ENCODE measurements around the gene CCDC187.

CCDC187 gene

DNA sequence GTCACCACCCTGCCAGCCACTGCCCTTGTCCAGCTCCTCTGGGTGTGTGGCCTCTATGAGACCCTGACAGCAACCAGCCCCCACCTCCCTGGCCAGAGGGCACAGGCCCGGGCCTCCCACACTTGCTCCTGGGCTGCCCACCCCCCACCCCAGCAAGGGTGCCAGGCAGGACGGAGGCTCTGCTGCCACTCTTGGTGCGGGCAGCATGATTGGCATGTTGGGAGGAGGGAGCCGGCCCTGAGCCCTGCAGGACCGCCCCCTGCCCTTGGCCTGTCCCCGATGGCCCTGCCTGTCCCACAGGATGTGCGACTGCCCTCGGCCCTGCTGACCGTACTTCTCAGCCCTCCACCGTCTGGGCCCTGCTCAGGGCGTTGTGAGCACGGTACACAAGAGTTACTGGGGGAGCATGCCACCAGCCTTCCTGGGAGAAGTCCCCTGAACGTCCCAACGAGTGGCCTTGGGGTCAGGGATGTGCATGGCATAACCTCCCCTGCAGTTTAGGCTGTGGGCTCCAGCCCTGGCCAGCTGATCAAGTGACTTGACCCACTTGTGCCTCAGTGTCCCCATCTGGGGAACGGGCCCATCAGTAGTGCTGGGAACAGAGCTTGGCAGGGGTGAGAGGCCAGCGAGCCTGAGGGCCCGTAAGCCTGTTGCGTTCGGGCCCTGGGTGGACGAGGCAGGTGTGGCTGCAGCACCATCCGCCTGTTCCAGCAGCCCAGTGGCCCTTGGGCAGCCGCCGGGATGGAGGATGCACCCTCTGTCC is 39.4 kb upstream of the CCDC187 start:
- Mint-ChIP-seq H3K4me1 (ENCODE audit: low read depth) (no peaks in the 10 kb centered on the region), H3K27me3 (ENCODE audit: low read depth) (no peaks in the 10 kb centered on the region), H3K4me3 (no peak overlapping the region), H3K36me3 (ENCODE audit: low read depth) (no peaks in the 10 kb centered on the region), H3K9me3 (no peaks in the 10 kb centered on the region), H3K27ac (no peak overlapping the region)
- DNase-seq (ENCODE audit: low spot score) = no peak

DNA sequence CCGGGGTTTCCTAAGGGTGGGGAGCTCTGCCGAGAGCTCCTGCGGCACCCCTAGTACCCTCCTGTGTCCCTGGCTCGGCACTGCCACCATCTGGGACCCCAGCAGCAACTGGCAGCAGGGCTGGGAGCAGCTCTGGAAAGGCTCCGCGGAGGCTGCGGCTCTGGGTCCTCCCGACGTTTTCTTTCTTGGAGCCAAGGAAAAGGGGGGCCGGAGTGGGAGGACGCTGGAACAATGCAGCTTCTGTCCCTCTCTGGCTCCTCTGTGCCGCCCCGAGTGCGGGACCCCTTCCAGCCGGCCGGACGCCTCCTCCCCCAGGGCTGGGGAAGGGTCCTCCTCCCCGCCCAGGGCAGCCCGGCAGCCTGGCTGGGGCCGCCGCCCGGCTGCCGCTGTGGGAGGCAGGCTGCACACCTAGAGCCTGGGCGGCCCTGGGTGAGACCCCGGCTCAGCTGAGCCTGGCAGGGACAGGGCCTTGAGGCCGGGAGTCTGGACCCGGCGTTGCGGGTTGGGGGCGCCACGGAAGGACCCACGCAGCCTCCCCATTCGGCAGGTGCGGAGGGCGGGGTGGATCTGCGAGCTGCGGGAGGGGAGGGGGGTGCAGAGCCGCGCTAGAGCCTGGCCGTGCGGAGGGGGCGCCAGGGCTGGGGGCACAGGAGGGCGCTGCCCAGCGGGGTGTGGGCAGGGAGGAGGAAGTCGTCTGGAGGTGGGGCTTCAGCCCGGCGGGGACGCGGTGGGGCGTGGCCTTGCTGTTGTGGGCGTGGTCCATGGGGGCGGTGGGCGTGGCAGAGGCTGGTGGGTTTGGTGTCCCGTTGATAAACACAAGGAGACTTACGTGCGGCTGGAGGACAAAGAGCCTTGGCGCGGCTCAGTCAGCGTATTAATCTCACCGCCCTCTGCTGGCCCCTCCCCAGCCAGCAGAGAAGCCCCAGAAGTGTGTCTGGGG is 38.6 kb upstream of the CCDC187 start:
- H3K27ac Mint-ChIP-seq = no peak overlapping the region
- H3K27me3 Mint-ChIP-seq (ENCODE audit: low read depth) = no peaks in the 10 kb centered on the region
- H3K4me3 Mint-ChIP-seq = no peak overlapping the region
- peak; percentile 60 for DNase-seq (ENCODE audit: low spot score)
- no peaks in the 10 kb centered on the region for H3K9me3 Mint-ChIP-seq
- no peaks in the 10 kb centered on the region for H3K36me3 Mint-ChIP-seq (ENCODE audit: low read depth)
- H3K4me1 Mint-ChIP-seq (ENCODE audit: low read depth) = no peaks in the 10 kb centered on the region

DNA sequence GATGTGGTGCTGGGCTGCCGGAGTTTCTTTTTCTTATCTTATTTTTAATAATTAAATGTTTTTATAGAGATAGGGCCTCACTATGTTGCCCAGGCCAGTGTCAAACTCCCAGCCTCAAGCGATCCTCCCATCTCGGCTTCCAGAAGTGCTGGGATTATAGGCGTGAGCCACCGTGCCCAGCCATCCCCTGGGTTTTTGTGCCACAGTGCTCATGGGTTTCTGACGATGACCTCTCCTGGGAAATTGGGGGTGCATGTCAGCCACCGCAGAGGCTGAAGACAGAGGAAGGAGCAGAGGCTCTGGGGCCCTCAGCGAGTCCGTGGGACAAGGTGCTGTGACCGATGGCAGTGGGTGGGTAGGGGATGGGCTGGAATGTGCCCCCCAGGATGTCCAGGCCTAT is 37.9 kb upstream of the CCDC187 start:
- DNase-seq (ENCODE audit: low spot score) = no peak
- Mint-ChIP-seq H3K36me3 (ENCODE audit: low read depth) (no peaks in the 10 kb centered on the region), H3K4me3 (no peak overlapping the region), H3K9me3 (no peaks in the 10 kb centered on the region), H3K4me1 (ENCODE audit: low read depth) (no peaks in the 10 kb centered on the region), H3K27ac (no peak overlapping the region), H3K27me3 (ENCODE audit: low read depth) (no peaks in the 10 kb centered on the region)

- Mint-ChIP-seq H3K36me3 (ENCODE audit: low read depth) (no peaks in the 10 kb centered on the region), H3K9me3 (no peaks in the 10 kb centered on the region), H3K27me3 (ENCODE audit: low read depth) (no peaks in the 10 kb centered on the region), H3K27ac (no peak overlapping the region), H3K4me3 (no peak overlapping the region), H3K4me1 (ENCODE audit: low read depth) (no peaks in the 10 kb centered on the region)
- DNase-seq (ENCODE audit: low spot score) = no peak
These were observed 37.3 kb upstream of the CCDC187 start for GRCh38 chr9:136341042-136341655.

GRCh38 chr9:136340356-136341041 is 36.6 kb upstream of the CCDC187 start:
- H3K9me3 Mint-ChIP-seq = no peaks in the 10 kb centered on the region
- H3K27ac Mint-ChIP-seq = no peak overlapping the region
- no peaks in the 10 kb centered on the region for H3K36me3 Mint-ChIP-seq (ENCODE audit: low read depth)
- DNase-seq (ENCODE audit: low spot score) = no peak
- no peaks in the 10 kb centered on the region for H3K27me3 Mint-ChIP-seq (ENCODE audit: low read depth)
- H3K4me1 Mint-ChIP-seq (ENCODE audit: low read depth) = no peaks in the 10 kb centered on the region
- no peak overlapping the region for H3K4me3 Mint-ChIP-seq

GRCh38 chr9:136339958-136340310 is 36.0 kb upstream of the CCDC187 start:
- Mint-ChIP-seq H3K4me1 (ENCODE audit: low read depth) (no peaks in the 10 kb centered on the region), H3K27ac (no peak overlapping the region), H3K27me3 (ENCODE audit: low read depth) (no peaks in the 10 kb centered on the region), H3K9me3 (no peaks in the 10 kb centered on the region), H3K36me3 (ENCODE audit: low read depth) (no peaks in the 10 kb centered on the region), H3K4me3 (no peak overlapping the region)
- no peak for DNase-seq (ENCODE audit: low spot score)

GRCh38 chr9:136339173-136339957 is 35.5 kb upstream of the CCDC187 start:
- Mint-ChIP-seq H3K27ac (no peak overlapping the region), H3K4me3 (no peak overlapping the region), H3K4me1 (ENCODE audit: low read depth) (no peaks in the 10 kb centered on the region), H3K9me3 (no peaks in the 10 kb centered on the region), H3K36me3 (ENCODE audit: low read depth) (no peaks in the 10 kb centered on the region), H3K27me3 (ENCODE audit: low read depth) (no peaks in the 10 kb centered on the region)
- no peak for DNase-seq (ENCODE audit: low spot score)

DNA sequence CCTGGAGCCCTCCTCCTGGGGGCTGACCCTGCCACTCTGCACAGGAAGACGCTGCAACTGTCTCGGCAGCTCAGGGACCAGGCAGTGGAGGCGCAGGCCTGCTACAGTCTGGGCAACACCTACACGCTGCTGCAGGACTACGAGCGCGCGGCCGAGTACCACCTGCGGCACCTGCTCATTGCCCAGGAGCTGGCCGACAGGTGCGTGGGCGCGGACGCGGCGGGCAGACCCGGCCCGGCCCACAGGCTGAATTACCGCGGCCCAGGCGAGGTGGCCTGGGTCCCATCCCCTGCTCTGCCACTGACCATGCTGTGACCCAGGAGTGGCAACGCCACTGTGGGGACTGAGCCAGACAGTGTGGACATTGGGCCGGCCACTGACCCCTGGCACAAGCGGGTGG is 34.6 kb upstream of the CCDC187 start:
- Mint-ChIP-seq H3K4me1 (ENCODE audit: low read depth) (no peaks in the 10 kb centered on the region), H3K27me3 (ENCODE audit: low read depth) (no peaks in the 10 kb centered on the region), H3K36me3 (ENCODE audit: low read depth) (no peaks in the 10 kb centered on the region), H3K9me3 (no peaks in the 10 kb centered on the region), H3K4me3 (no peak overlapping the region), H3K27ac (no peak overlapping the region)
- DNase-seq (ENCODE audit: low spot score) = no peak

- Mint-ChIP-seq H3K27ac (no peak overlapping the region), H3K9me3 (no peaks in the 10 kb centered on the region), H3K27me3 (ENCODE audit: low read depth) (no peaks in the 10 kb centered on the region), H3K36me3 (ENCODE audit: low read depth) (no peaks in the 10 kb centered on the region), H3K4me1 (ENCODE audit: low read depth) (no peaks in the 10 kb centered on the region), H3K4me3 (no peak overlapping the region)
- DNase-seq (ENCODE audit: low spot score) = no peak
These were observed 33.8 kb upstream of the CCDC187 start for GRCh38 chr9:136337416-136338395.

DNA sequence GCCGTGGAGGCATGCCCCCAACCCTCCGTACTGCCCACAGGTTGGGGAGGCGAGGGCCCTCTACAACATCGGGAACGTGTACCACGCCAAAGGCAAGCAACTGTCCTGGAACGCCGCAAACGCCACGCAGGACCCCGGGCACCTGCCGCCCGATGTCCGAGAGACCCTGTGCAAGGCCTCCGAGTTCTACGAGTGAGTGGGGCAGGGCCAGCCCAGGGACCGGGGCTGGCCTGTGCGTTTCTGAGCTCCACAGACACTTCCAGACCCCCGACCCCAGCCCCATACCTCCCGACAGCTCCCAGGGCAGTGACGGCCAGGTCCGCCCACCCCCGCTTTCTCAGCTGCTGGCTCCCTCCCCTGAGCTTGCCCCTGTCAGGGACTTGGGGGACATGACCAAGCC is 33.0 kb upstream of the CCDC187 start:
- H3K36me3 Mint-ChIP-seq (ENCODE audit: low read depth) = no peaks in the 10 kb centered on the region
- no peaks in the 10 kb centered on the region for H3K27me3 Mint-ChIP-seq (ENCODE audit: low read depth)
- no peaks in the 10 kb centered on the region for H3K4me1 Mint-ChIP-seq (ENCODE audit: low read depth)
- H3K27ac Mint-ChIP-seq = no peak overlapping the region
- no peaks in the 10 kb centered on the region for H3K9me3 Mint-ChIP-seq
- H3K4me3 Mint-ChIP-seq = no peak overlapping the region
- no peak for DNase-seq (ENCODE audit: low spot score)

- H3K9me3 Mint-ChIP-seq = no peaks in the 10 kb centered on the region
- H3K27ac Mint-ChIP-seq = no peak overlapping the region
- H3K4me3 Mint-ChIP-seq = no peak overlapping the region
- H3K4me1 Mint-ChIP-seq (ENCODE audit: low read depth) = no peaks in the 10 kb centered on the region
- DNase-seq (ENCODE audit: low spot score) = no peak
- no peaks in the 10 kb centered on the region for H3K36me3 Mint-ChIP-seq (ENCODE audit: low read depth)
- H3K27me3 Mint-ChIP-seq (ENCODE audit: low read depth) = no peaks in the 10 kb centered on the region
These were observed 32.4 kb upstream of the CCDC187 start for GRCh38 chr9:136336156-136336870.
